Glomerular visceral epithelial cell (primary cell): Measurements from ENCODE around the gene TRIO.

ENCODE experiments used
- DNase-seq: peaks from one replicate; pipeline ENCODE4 v3.0.0-alpha.2; 2016; ENCODE audit errors: extremely low spot score

TRIO gene

DNA sequence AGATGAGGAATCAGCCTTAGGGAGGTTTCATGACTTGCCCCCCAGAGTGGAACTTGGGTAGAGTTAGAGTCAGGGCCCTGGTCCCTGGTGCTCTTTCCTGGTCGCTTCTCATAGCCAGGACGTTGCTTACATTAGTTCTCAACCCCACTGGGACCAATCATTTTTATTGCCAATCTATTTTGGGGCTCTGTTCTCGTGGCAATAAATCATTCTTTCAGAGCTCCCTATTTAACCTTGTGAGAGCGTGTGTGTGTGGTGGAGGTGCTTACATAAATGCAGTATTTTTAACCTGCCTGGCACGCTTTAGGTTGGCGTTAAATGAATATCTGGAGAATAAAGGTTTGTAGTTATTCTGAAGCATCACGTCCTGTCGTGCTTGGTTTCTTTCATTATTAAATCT, 4.1 kb downstream of the TRIO start:
- no peak for DNase-seq

GRCh38 chr5:14148483-14148882, 5.3 kb downstream of the TRIO start:
- DNase-seq = peak; percentile 53

GRCh38 chr5:14148890-14149671, 5.9 kb downstream of the TRIO start:
- peak; percentile 58 for DNase-seq

- no peak for DNase-seq
Measured at GRCh38 chr5:14149672-14150274, 6.6 kb downstream of the TRIO start.

GRCh38 chr5:14151416-14151815, 8.3 kb downstream of the TRIO start:
- DNase-seq = no peak

DNA sequence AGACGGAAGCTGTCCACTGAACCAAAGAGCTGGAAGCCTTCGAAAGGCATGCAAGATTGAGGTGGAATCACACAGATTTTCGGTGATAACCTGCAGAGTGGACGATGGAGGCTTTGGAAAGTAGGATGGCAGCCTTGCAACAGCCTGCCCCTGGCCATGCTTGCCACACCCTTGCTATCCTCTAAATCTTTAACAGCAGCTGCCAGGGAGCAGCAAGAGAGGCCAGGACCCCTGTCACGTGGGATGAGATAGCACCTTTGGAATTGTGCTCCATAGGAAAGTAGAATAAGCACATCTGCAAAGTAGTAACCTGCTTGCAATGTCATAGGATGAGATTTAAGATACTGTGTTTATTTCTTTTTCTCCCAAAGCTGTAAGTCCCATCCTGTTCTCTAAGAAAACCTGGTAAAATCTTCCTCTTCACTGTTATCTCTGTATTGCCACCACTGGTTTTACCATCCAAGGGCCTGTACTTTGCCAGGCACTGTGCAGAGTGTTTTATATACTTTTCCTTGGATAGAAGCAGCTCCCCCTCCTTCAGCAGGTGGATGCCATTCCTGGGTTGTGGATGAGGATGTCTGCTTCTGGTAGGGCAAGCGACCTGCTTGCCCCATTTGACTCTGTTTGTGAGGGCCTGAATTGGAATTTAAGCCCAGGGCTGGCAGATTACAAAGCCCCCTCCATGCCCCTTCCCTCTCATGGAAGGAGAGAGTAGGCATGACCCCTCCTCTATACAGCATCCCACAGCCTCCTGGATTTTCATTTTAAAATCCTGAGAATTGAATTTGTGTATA, 10.1 kb downstream of the TRIO start:
- DNase-seq = no peak

- peak; percentile 83 for DNase-seq
Measured at GRCh38 chr5:14153932-14154731, 11.0 kb downstream of the TRIO start.

DNA sequence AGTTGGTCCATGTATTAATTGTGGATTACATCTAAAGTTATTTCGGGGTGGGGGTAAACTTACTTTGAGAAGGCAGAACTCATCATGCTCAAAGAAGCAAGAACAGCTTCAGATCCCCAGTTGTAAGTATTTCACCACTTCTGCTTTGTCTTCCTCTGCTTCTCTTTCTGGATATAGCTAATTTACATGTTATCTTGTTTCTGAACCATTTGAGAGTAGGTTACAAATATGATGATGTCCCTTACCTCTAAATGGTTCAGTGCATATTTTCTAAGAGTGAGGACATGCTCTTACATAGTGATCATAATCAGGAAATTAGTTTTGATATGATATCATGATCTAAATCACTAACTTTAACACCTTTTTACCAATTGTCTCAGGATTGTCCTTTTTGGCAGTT, 11.9 kb downstream of the TRIO start:
- no peak for DNase-seq

DNA sequence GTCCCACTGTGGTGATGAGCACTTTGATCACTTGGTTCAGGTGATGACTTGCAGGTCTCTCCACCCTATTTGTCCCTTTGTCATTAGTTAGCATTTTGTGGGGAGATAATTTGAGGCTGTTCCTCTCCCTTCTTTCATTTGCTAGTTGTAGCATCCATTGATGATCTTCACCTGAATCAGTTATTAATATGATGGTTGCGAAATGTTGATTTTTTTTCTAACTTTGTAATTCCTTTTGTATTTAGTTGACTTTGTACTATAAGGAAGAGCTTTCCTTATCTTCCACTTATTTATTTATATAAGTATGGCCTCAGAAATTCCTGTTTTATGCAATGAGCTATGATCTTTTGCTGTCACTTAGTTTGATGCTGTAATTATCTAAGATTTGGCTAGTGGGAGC, 12.6 kb downstream of the TRIO start:
- no peak for DNase-seq

- no peak for DNase-seq
Measured at GRCh38 chr5:14156290-14156649, 13.1 kb downstream of the TRIO start.

DNA sequence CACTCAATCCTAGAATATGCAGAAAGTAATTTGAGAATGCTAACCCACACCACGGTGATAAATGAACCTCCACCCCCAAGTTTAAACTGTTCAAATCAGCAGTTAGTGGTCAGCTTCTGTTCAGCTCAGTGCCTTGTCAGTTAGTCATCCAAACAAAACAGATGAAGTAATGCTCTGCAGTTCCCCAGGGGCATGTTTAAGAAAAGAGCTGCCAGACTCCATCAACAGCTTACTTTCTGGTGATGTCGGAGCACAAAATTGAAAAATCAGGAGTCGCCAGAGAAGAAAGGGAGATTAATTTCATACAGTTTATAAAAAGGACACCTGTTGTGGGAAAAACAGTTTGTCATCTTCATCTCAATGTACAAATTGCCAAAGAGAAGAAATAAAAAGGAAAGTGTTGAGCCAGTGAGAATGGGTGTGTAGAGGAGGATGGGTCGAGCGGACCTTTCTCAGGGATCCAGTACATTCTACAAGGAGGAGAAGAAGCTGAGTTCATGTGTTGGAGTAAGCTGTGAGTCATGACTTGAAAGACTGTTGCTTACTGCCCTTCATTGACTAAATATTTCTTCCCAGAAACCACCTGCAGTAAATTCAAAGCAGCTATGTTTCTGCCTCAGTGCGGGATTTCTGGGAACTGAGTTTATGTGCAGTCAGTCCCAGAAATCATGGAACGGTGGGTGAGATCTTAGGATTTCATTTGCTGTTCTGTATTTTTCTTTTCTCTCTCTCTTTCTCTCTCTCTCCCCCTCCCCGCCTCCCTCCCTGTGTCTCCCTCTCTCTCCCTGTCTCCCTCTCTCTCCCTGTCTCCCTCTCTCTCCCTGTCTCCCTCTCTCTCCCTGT, 13.7 kb downstream of the TRIO start:
- DNase-seq = peak; percentile 95

DNA sequence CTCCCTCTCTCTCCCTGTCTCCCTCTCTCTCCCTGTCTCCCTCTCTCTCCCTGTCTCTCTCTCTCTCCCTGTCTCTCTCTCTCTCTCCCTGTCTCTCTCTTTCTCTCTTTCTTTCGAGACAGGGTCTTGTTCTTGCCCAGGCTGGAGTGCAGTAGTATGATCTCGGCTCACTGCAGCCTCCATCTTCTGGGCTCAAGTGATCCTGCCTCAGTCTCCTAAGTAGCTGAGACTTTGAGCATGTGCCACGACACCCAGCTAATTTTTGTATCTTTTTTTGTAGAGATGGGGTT, 14.3 kb downstream of the TRIO start:
- DNase-seq = no peak

GRCh38 chr5:14158890-14159666, 15.9 kb downstream of the TRIO start:
- no peak for DNase-seq

DNA sequence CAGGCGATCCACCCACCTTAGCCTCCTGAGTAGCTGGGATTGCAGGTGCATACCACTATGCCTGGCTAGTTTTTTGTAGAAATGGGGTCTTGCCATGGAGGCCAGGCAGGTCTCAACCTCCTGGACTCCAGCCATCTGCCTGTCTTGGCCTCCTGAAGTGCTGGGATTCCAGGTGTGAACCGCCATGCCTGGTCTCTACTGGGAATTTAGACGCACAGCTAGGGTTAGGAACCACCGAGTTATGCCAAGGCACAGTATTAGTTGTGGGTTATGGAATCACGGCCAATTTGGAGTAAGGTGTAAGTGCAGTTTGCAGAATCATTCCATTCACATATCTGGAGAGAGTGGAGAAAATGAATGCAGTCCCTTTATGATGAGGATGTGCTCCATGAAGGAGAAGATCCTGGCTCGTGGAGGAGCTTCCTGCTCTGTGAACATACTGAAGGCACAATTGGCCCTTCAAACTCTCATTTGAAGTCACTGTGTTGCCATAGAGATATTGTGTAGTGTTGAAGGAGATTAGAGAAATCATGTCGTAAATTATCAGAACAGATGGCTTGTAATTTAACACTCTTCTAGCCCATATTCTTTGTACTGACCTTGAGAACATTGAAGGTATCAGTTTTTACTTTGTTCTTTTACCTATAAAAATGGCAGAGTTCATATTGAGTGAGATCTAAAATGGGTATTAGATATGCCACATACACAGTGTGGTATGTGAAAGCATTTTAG, 18.8 kb downstream of the TRIO start:
- DNase-seq = no peak

DNA sequence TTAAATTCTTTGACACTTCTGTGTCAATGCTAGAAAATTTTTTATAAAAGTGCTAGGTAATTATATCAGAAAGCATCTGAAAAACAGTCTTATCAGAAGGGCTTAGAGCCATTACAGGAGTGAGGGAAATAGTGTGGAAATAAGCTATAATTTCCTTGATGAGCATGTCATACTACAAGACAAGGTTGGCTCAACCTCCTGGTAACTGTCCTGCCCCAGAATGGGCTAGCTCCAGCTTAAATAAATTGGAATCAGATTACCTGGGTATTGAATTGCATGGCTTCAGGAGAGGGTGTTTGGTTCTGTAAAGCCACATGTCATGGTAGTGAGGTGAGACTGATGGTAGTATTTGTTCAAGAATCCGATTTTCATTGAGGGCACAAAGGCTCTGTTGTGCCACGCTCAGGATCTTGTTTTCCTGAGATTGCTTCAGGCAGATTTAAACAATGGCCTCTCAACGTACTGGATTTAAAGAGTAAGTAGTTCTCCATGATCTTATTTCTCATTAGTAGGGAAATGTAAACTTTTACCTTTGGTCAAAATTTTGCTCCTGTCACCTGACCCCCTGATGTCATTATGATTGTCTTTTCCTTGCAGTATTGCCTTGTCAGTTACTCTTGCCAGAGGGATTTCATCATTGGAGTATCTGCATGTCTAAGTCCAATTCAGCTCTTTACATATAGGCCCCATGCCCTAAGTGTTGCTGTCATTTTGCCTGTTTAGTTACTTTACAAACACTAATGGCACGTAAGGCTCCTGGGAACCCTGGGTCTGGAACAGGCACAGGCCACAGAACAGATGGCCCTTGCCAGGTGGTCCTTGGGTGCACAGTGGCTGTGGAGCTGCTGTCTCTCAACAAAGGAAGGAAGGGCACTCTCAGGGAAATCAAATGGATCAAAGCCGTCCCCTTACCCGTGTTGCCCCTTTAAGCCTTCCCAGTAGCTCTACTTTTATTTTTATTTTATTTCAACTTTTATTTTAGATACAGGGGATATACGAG, 21.3 kb downstream of the TRIO start:
- DNase-seq = no peak

DNA sequence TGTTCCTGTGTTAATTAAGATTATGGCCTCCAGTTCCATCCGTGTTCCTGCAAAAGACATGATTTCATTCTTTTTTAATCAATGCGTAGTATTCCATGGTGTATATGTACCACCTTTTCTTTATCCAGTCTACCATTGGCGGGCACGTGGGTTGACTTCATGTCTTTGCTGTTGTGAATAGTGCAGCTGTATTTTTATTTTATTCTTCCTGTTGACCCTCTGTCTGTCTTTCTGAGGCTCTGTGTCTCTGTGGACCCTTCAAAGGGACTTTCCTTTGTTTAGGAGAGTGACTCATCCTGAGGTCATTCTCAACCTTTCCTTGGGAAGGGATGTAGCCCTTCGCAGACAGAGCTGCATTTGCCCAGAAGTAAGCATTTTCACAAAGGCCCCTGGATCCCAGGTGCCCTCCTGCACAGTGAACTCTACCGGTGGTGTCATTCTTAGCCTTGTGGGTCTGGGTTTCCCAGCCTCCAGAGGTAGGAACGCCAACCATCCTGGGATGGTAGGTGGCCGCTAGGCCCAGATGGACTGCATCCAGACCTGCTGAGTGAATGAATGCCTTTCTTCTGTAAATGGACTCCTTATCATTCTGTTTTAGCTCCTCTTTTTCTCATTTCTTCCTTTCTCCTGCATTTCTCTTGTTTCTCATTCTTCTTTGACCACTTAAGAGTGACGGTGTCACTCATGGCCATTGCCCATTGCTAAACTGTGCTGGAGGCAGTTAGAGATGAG, 22.4 kb downstream of the TRIO start:
- DNase-seq = peak; percentile 95

DNA sequence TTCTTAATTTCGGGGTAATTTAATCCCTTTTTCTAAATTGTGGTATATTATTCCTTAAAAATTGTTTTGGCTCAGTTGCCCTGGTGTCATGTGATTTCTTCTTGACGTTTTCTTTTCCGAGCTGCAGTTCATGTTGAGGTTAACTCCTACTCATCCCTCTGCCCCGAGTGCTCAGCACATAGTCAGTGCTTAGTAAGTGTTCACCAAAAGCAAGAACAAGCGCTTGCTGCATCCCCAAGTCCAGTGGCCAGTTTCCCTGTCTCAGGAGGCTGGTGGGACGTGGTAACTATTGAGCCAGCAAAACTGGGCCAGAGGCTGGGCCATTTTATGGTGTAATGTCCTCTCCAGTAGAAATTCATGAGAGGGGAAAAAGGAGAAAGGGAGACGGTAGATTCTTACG, 23.3 kb downstream of the TRIO start:
- DNase-seq = no peak
